GM21390 (cell line): ENCODE measurements around the gene COL3A1.

Experiments used
- ATAC-seq: cut with Tn5 transposase; IDR thresholded peaks from one replicate; pipeline ENCODE4 v1.9.1; 2021; ENCODE audit not compliant: unreplicated experiment

The COL3A1 gene

DNA sequence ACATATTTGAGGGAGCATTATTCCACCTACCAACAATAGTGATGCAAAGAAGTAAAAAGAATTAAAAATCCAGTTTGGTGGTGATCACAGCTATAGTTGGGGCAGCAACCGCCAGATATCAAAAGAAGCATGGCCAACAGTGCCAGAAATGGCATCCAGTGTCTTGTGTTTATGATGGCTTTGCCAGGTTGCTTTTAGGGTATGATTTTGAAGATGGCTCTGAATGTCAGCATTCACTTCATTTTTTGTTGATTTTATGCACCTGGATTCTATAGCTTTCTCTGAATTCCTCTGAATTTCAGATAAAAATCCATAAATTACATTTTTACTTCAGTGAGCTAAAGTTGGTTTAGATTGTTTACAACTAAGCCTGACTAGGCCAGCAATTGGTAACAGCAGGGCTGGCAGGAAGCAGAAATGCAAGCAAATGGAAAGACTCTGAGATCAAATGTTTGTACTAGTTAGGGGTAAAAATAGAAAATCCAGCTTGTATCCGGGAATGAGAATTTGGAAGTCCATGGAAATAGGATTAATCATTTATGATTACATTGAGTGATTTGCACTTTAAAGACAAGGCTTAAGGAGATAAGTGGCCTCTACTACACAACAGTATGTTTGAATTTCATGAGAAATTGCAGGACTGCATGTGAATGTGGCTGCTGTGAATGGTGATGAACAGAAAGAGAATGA is 40.4 kb downstream of the COL3A1 start:
- ATAC-seq: no peak

DNA sequence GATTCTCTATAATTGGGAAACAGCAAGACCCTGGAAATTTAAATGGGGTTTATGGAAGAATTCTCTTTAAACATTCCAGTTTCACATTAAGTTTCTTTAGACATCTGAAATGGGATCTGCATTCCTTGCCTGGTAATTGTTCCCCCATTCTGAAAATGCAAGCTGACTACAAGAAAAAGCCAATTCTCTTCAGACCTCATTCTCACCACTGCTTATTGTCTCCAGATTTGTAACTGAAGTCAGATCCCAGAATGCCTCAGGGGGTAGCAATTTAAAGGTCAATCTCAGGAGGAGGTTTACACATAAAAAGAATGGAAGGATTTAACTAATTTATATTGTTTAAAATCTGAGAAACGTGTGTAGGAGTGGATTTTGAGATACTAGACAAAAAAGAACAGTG is 41.2 kb downstream of the COL3A1 start:
- no peak for ATAC-seq

DNA sequence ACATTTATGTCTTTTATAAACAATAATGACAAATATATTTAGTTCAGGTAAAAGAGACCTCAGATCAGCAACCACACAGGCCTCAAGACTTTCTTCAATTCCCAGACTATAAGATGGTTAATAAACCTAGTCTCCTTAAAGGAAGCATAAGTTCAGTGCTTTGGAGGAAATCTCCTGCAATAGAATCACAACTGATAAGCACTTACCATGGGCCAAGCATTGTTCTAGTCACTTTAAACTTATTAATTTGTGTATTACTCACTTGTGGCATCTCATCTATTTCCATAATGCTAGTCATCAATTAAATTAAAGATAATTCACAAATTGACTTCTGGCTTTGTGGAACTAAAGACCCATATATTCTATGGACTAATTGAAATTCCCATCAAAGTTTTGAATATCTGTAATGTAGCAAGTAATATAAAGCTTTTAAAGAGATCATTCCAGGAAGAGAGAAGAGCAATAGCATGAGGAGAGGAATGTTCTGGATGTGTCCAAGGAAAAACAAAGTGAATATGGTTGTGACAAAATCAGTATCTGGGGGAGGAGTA is 42.2 kb downstream of the COL3A1 start:
- no peak for ATAC-seq

DNA sequence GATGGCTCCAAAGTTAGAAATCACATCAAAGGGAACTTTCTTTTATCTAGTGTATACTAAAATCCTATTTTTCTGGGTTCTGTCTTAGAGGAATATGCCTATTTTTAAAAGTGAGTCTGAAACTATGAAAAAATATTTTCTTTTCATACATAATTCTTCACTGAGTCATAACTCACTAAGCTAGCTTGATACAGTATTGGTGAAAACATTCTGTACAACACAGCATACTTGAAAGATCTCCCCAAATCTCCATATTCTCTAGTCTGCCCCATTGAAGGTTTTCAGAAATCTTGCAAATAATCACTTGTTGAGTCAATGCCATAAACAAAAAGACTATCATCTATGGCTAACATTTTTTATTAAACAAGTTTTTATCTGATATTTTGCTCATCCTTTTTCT is 44.5 kb downstream of the COL3A1 start:
- no peak for ATAC-seq

DNA sequence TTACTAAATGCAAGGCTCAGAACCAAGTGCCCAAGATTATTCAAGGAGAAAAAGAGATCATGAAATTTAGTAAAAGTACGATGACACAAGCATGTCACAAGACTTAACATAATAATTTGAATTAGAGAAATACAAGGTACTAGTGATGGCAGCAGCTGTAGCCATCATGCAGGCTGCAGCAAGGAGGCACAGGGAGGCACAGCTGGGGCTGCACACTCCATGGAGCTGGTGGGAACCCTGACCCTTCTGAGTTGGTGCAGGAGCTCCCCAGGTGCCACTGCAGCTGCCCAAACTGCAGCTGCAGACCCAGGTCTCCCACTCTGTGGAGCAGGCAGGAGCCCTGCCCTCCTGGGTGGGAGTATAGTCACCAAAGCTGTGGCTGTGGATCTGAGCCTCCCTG is 46.0 kb downstream of the COL3A1 start:
- no peak for ATAC-seq

- no peak for ATAC-seq
Measured at GRCh38 chr2:189022053-189022481, 47.9 kb downstream of the COL3A1 start.

DNA sequence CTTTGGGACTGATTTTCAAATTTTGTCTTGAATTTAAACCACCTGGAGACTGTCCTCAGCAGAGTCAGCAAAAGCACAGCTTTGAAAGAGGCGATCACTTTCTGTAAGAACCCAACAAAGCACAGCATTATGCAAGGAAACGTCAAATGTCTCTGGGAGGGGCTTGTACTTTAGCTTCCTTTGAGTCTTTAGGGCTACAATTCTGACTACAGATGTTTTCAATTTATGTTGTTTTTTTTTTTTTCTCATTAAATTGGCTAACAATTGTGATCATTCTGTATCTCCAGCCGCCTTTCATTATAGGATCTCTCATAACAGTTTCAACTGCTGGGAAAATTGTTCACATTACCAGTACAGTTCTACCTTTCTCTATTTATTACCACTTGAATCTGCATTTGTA is 48.3 kb downstream of the COL3A1 start:
- no peak for ATAC-seq

DNA sequence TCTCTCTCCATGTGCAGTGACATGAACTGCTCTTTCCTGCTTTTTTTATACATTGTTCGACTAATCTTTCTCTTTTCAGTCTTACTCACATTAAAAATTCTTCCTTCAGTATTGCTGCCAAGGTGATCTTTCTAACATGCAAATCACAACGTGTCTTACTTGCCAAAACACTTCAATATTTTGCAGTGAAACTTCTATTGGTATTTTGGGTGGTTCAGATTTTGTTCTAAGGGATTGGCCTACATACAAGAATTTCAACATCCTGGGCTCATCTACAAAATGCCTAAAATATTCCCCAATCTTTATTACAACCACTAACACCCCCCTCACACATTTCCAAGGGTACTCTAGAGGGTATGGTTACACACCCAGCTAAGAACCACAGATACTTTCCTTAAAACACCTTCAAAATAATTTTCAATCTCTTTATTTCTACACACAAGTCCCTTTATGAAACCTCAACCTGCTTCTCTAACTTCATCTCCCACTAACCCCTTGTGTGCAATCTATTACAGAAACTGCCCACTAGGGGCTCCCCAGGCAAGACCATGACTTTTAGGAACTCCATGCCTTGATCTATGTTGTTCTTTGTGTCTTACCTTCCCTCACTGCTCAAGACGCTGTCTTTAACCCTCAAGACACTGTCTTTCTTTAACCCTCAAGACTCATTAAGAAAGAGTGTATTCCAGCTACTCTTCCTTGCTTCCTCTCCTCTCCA is 50.9 kb downstream of the COL3A1 start:
- peak; percentile 81 for ATAC-seq

- no peak for ATAC-seq
Measured at GRCh38 chr2:189037518-189037917, 63.3 kb downstream of the COL3A1 start.

DNA sequence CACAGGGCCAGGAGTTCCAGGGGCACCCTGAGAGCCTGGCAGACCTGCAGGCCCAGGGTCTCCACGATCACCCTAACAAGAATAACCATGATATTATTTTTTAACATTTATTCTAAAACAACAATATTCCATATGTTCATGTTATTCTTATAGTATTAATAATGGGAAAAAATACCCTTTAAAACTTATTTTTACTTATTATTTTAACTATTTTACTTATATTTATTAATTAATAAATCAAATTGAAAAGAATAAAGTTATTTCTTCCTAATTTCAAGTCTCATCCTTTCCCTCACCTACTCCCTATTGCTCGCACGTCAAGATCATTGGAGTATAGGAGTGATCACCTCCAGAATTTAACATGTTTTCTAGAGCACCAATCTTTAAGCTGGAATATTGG is 71.7 kb downstream of the COL3A1 start:
- ATAC-seq: no peak

DNA sequence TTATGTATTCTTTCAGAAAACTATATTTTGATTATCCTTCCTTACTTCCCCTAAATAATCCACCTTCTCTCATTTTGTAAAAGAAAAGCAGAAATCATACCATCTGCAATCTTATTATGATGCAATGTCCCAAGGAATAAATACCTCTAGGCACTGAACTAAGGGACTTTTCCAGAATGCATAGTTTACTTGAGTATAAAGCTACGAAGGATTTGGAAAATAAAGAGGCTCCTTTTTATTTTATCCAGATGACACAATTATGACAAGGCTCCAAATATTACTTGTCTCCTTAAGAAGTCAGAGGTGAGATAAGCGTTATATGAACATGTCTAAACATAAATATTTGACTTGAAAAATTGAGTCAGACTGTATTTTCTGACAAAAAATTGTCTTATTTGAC is 72.1 kb downstream of the COL3A1 start:
- no peak for ATAC-seq

DNA sequence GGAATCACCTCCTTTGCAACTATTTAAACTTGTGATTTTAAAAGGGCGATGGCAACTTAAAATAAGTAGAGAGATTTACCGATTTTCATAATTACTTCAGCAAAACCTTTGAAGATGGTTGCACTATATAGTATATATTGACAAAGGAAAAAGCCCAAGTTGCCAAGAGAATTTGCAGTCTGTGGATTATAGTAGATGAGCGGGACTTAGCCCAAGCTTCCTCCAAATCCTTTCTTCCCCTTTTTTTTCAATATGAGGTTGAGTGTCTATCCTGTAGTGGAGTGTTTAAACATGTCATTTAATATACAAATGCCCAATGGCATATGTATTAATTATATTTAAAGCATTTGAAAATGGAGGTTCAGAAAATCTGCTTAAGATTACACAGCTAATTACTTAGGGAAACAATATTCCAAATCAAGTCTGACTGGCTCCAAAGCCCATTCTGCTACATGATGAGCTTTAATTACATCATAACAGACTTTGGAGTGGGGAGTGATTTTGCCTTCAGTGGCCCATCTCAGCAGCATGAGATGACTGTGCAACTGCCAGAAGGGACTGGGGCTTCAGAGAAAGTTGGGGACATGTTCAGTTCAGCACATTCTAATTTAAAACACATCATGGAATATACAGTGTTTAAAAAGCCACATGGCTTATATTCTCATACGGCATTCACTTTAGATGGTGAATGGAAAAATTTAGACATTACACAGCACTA is 73.2 kb downstream of the COL3A1 start:
- no peak for ATAC-seq

DNA sequence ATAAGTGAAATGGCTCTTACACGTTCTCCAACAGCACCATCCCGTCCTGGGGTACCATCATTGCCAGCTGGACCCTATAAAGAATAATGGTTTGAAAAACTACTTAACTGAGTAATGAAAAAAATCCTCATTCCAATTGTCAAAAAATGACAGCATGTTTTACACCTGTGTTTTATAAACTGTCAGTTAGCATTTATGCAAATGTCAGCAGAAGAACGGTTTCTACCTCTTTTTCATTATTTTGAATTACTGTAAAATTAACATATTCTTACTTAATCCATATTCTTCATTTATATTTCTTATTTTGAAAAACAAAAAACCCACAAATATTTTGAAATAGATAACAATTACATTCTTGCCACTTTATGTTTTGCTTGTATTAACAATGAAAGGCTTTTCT is 74.0 kb downstream of the COL3A1 start:
- ATAC-seq: no peak

- no peak for ATAC-seq
Measured at GRCh38 chr2:189049709-189050164, 75.6 kb downstream of the COL3A1 start.

DNA sequence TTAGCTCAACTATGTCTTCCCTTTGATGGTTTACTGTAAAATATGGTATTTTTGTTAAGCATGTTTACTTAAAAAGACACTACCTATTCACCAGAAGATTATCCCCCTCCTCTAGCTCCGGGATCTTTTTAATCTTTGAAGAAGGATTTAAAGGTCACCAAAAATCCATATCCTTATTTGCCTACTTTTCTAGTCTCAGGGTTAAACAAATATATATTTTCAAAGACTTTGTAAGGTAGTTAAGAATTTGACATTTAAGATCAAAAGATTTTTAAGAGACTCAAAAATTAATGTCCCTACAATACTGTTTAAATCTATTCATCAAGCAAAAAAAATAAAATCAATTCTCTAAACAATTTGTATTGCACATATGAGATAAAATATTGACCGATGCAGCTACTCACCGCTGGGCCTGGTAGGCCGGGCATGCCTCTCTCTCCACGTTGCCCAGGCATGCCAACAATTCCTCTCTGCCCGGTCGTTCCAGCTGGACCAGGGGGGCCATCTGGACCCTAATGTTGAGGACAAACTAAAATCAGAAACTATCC is 76.1 kb downstream of the COL3A1 start:
- ATAC-seq: no peak

- no peak for ATAC-seq
Measured at GRCh38 chr2:189056200-189057106, 82.3 kb downstream of the COL3A1 start.

DNA sequence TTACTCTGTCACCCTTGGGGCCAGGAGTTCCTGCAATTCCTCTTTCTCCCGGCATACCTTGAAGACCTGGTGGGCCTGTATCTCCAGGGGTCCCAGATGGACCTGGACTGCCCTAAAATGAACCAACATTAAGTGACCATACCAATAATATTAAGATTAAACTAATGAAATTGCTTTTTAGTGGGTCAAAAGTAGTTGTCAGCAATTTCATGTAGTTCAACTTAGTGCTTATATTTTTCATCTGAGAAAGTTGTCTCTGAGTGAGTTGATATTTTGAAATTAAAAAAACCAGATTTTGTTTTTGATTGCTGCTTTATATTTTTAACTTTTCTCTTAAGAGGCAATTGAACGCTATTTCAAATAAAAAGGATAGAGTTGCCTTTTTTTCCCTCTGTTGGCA is 83.1 kb downstream of the COL3A1 start:
- ATAC-seq: no peak

- no peak for ATAC-seq
Measured at GRCh38 chr2:189060096-189060642, 86.0 kb downstream of the COL3A1 start.
